MM.1S (cell line): ENCODE results near the gene CLEC9A.

Experiments
- EZH2 ChIP-seq: fragments of 300-600 bp; sonication (generic); optimal IDR thresholded peaks from 2 replicates; pipeline ENCODE3; 2017; ENCODE audit warnings: low read depth, mild to moderate bottlenecking, antibody characterized with exemption, low read length, mixed read lengths
- EZH2phosphoT487 ChIP-seq: fragments of 300-600 bp; sonication (generic); IDR thresholded peaks from 2 replicates; pipeline ENCODE4 v1.6.1; 2018; ENCODE audit warnings: antibody characterized with exemption, low read length
- TF ChIP-seq, protein P1 (sequence below): fragments of 300-600 bp; sonication (generic); IDR thresholded peaks from 2 replicates; pipeline ENCODE4 v1.5.1; 2016; ENCODE audit warnings: antibody characterized with exemption, low read length, mixed read lengths

DNA sequence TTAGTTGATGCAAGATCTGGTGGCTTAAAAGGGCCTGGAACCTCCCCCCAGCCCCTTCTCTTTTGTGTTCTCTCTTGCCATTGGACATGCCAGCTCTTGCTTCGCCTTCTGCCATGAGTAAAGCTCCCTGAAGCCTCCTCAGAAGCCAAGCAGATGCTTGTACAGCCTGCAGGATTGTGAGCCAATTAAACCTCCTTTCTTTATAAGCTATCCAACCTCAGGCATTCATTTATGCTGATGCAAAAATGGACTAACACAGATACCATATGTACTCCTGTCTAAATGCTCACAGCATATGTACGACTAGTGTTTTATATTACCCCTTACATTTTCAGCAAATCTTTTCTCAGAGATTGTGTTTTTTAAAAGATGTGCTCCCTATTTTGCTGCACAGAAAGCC, 41.6 kb downstream of the CLEC9A start:
- TF ChIP-seq, protein P1, sequence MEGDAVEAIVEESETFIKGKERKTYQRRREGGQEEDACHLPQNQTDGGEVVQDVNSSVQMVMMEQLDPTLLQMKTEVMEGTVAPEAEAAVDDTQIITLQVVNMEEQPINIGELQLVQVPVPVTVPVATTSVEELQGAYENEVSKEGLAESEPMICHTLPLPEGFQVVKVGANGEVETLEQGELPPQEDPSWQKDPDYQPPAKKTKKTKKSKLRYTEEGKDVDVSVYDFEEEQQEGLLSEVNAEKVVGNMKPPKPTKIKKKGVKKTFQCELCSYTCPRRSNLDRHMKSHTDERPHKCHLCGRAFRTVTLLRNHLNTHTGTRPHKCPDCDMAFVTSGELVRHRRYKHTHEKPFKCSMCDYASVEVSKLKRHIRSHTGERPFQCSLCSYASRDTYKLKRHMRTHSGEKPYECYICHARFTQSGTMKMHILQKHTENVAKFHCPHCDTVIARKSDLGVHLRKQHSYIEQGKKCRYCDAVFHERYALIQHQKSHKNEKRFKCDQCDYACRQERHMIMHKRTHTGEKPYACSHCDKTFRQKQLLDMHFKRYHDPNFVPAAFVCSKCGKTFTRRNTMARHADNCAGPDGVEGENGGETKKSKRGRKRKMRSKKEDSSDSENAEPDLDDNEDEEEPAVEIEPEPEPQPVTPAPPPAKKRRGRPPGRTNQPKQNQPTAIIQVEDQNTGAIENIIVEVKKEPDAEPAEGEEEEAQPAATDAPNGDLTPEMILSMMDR = no peak
- no peak for TF ChIP-seq EZH2
- no peak for TF ChIP-seq EZH2phosphoT487
